HG03460 (cell line): Measurements from ENCODE around the gene MDM4.

Experiments
- ATAC-seq: cut with Tn5 transposase; IDR thresholded peaks from one replicate; pipeline ENCODE4 v1.9.1; 2021; ENCODE audit not compliant: unreplicated experiment

Gene MDM4

GRCh38 chr1:204602871-204603542 lies 86.8 kb downstream of the MDM4 start:
- ATAC-seq = no peak

GRCh38 chr1:204605791-204606190 lies 89.6 kb downstream of the MDM4 start:
- no peak for ATAC-seq
